ENCODE data around the gene MRPL53.
"Not testable (repeated sequence)": the region's sequence is repeated elsewhere in the genome, so short reads cannot be mapped to it uniquely, and the experiment has no call there.

MRPL53 gene

GRCh38 chr2:74454654-74455511 lies 17.6 kb downstream of the MRPL53 start, which contains the start of gene INO80B:
Gene INO80B (plus strand): TSS chr2:74455087. CDS start chr2:74455117, 30 bp downstream.
- Histone ChIP-seq H3K27me3 (no peaks in the 10 kb centered on the region), H4K20me1 (no peaks in the 10 kb centered on the region), H3K4me1 (peaks cover 36 to 56% (median 47%) of the 10 kb centered on the region in 10 experiments), H3K9me3 (replicated peaks in 1 of 11) (no peaks in the 10 kb centered on the region), H3K4me3 (peak within 1 kb of the TSS; percentile 63 to 91 (median 76)), H3K9ac (peak within 1 kb of the TSS; percentile 74 to 91 (median 81)), H3K4me2 (peak within 1 kb of the TSS; percentile 94 to 99 (median 97)), H3K27ac (peak within 1 kb of the TSS in 10 of 11 experiments; percentile 46 to 73 (median 61); a peak in 20 of 22 replicates), H3K36me3 (no peaks in the 10 kb centered on the region)
- no peak for TF ChIP-seq Cebpa-rat (IDR thresholded peaks at IDR 0.05)

- Histone ChIP-seq H3K9ac (no peak overlapping the region), H3K4me1 (peaks cover 11 to 29% (median 23%) of the 10 kb centered on the region in 10 experiments), H4K20me1 (no peaks in the 10 kb centered on the region), H3K27me3 (no peaks in the 10 kb centered on the region), H3K4me3 (no peak overlapping the region), H3K27ac (no peak overlapping the region), H3K4me2 (no peak overlapping the region), H3K36me3 (no peaks in the 10 kb centered on the region), H3K9me3 (replicated peaks in 1 of 11) (no peaks in the 10 kb centered on the region)
- TF ChIP-seq Cebpa-rat (IDR thresholded peaks at IDR 0.05) = no peak
Observed at GRCh38 chr2:74450570-74451190, 21.8 kb downstream of the MRPL53 start.

GRCh38 chr2:74448771-74449170 lies 23.7 kb downstream of the MRPL53 start:
- Histone ChIP-seq H4K20me1 (no peaks in the 10 kb centered on the region), H3K4me3 (no peak overlapping the region), H3K9ac (no peak overlapping the region), H3K4me2 (no peak overlapping the region), H3K36me3 (no peaks in the 10 kb centered on the region), H3K27me3 (no peaks in the 10 kb centered on the region), H3K27ac (no peak overlapping the region), H3K9me3 (replicated peaks in 1 of 11) (no peaks in the 10 kb centered on the region), H3K4me1 (peaks cover 21 to 33% (median 26%) of the 10 kb centered on the region in 10 experiments)
- TF ChIP-seq Cebpa-rat (IDR thresholded peaks at IDR 0.05) = no peak

- Histone ChIP-seq H4K20me1 (no peaks in the 10 kb centered on the region), H3K4me2 (no peak overlapping the region), H3K4me3 (no peak overlapping the region), H3K9me3 (replicated peaks in 1 of 11) (no peaks in the 10 kb centered on the region), H3K27me3 (peaks cover 0 to 5% (median 1%) of the 10 kb centered on the region in 11 experiments; a peak in 13 of 22 replicates), H3K4me1 (peaks cover 19 to 28% (median 23%) of the 10 kb centered on the region in 10 experiments), H3K9ac (no peak overlapping the region), H3K36me3 (no peaks in the 10 kb centered on the region), H3K27ac (no peak overlapping the region)
- TF ChIP-seq Cebpa-rat (IDR thresholded peaks at IDR 0.05) = no peak
Observed at GRCh38 chr2:74447230-74447999, 25.1 kb downstream of the MRPL53 start.

GRCh38 chr2:74444498-74445318 lies 27.8 kb downstream of the MRPL53 start:
- peak overlapping the region; percentile 58 to 85 (median 73) for H3K4me2 ChIP-seq
- H3K4me1 ChIP-seq = peaks cover 29 to 40% (median 31%) of the 10 kb centered on the region in 10 experiments

GRCh38 chr2:74442483-74443297 lies 29.8 kb downstream of the MRPL53 start:
- H3K36me3 ChIP-seq, H3K4me3 ChIP-seq, H4K20me1 ChIP-seq, H3K4me2 ChIP-seq, H3K27ac ChIP-seq, H3K9ac ChIP-seq: not testable (repeated sequence)
- Histone ChIP-seq H3K27me3 (peaks cover 15 to 25% (median 20%) of the 10 kb centered on the region in 11 experiments), H3K9me3 (replicated peaks in 1 of 11) (peaks cover 0 to 13% (median 0%) of the 10 kb centered on the region in 11 experiments; a peak in 7 of 22 replicates), H3K4me1 (peaks cover 49 to 60% (median 51%) of the 10 kb centered on the region in 10 experiments)

More at GRCh38 chr2:74444498-74445318, 27.8 kb downstream of the MRPL53 start:
- H3K36me3 ChIP-seq = no peaks in the 10 kb centered on the region
- H3K9ac ChIP-seq = peak overlapping the region in 4 of 11 experiments; percentile 29 to 58 (median 48); a peak in 4 of 22 replicates
- H3K27ac ChIP-seq = peak overlapping the region in 9 of 11 experiments; percentile 23 to 69 (median 59); a peak in 12 of 22 replicates
- H4K20me1 ChIP-seq = no peaks in the 10 kb centered on the region
- H3K4me3 ChIP-seq = no peak overlapping the region
- peaks cover 15 to 25% (median 20%) of the 10 kb centered on the region in 11 experiments for H3K27me3 ChIP-seq
- TF ChIP-seq Cebpa-rat (IDR thresholded peaks at IDR 0.05) = no peak
- peaks cover 0 to 13% (median 0%) of the 10 kb centered on the region in 11 experiments; a peak in 7 of 22 replicates for H3K9me3 ChIP-seq (replicated peaks in 1 of 11)

GRCh38 chr2:74441690-74442482 lies 30.6 kb downstream of the MRPL53 start, which contains the start of gene RTKN:
Gene RTKN (minus strand): TSS chr2:74441937. CDS start chr2:74441816, 121 bp downstream.
- peak within 1 kb of the TSS; percentile 89 to 100 (median 99) for H3K4me2 ChIP-seq
- peak within 1 kb of the TSS; percentile 75 to 90 (median 82) for H3K9ac ChIP-seq
- H3K4me1 ChIP-seq = peaks cover 57 to 68% (median 59%) of the 10 kb centered on the region in 10 experiments
- peak within 1 kb of the TSS; percentile 62 to 74 (median 68); a peak in 17 of 20 replicates for H3K4me3 ChIP-seq
- H4K20me1 ChIP-seq = no peaks in the 10 kb centered on the region
- H3K9me3 ChIP-seq (replicated peaks in 1 of 11) = peaks cover 0 to 13% (median 0%) of the 10 kb centered on the region in 11 experiments; a peak in 7 of 22 replicates
- peaks cover 15 to 25% (median 20%) of the 10 kb centered on the region in 11 experiments for H3K27me3 ChIP-seq
- peak within 1 kb of the TSS; percentile 48 to 94 (median 85); a peak in 21 of 22 replicates for H3K27ac ChIP-seq
- no peaks in the 10 kb centered on the region for H3K36me3 ChIP-seq
- TF ChIP-seq Cebpa-rat (IDR thresholded peaks at IDR 0.05) = no peak
